ENCODE data around the gene TMPRSS13.
A peak's percentile ranks its signal among the peaks of the same experiment; 100 is the strongest.

The TMPRSS13 gene

GRCh38 chr11:117972629-117973502 lies 43.7 kb upstream of the TMPRSS13 start:
- 0 out of 2 replicates have a peak, but pooled peaks have one; percentile 8 for TF ChIP-seq CTCF (IDR thresholded peaks at IDR 0.05; ENCODE audit: control insufficient read depth, extremely low read depth, insufficient read depth)
- peak; percentile 81 for DNase-seq (ENCODE audit: low read depth)
- H3K4me3 ChIP-seq (ENCODE audit: low read depth, low read length) = no peak overlapping the region

GRCh38 chr11:117972044-117972443 lies 42.8 kb upstream of the TMPRSS13 start:
- no peak overlapping the region for H3K4me3 ChIP-seq (ENCODE audit: low read depth, low read length)
- DNase-seq (ENCODE audit: low read depth) = no peak
- TF ChIP-seq CTCF (IDR thresholded peaks at IDR 0.05; ENCODE audit: control insufficient read depth, extremely low read depth, insufficient read depth) = no peak

GRCh38 chr11:117970400-117971024 lies 41.3 kb upstream of the TMPRSS13 start:
- no peak overlapping the region for H3K4me3 ChIP-seq (ENCODE audit: low read depth, low read length)
- DNase-seq (ENCODE audit: low read depth) = no peak
- no peak for TF ChIP-seq CTCF (IDR thresholded peaks at IDR 0.05; ENCODE audit: control insufficient read depth, extremely low read depth, insufficient read depth)

GRCh38 chr11:117969160-117969991 lies 40.2 kb upstream of the TMPRSS13 start:
- no peak for DNase-seq (ENCODE audit: low read depth)
- TF ChIP-seq CTCF (IDR thresholded peaks at IDR 0.05; ENCODE audit: control insufficient read depth, extremely low read depth, insufficient read depth) = no peak
- no peak overlapping the region for H3K4me3 ChIP-seq (ENCODE audit: low read depth, low read length)

GRCh38 chr11:117966908-117967307 lies 37.7 kb upstream of the TMPRSS13 start:
- DNase-seq (ENCODE audit: low read depth) = no peak
- no peak for TF ChIP-seq CTCF (IDR thresholded peaks at IDR 0.05; ENCODE audit: control insufficient read depth, extremely low read depth, insufficient read depth)
- no peak overlapping the region for H3K4me3 ChIP-seq (ENCODE audit: low read depth, low read length)

GRCh38 chr11:117962826-117963225 lies 33.6 kb upstream of the TMPRSS13 start:
- DNase-seq (ENCODE audit: low read depth) = no peak
- no peak overlapping the region for H3K4me3 ChIP-seq (ENCODE audit: low read depth, low read length)
- no peak for TF ChIP-seq CTCF (IDR thresholded peaks at IDR 0.05; ENCODE audit: control insufficient read depth, extremely low read depth, insufficient read depth)
